ENCODE measurements around the gene DPYSL3. TPM values are rescaled to one million over a fixed set of nuclear protein-coding genes. Genes with fewer than 3 reads are reported as not detected.

The DPYSL3 gene
- total RNA-seq, result 147 and 201 TPM in 2 replicates

GRCh38 chr5:147509710-147510651, at the start of gene DPYSL3:
Gene DPYSL3 (minus strand): TSS chr5:147510068. CDS start chr5:147509858, 210 bp downstream.

Small RNA genes within 50 kb of the gene (small RNA-seq; reads per million reads assigned to genes)
- gene AC011373.1 (ENCODE audit: low replicate concordance), result not detected
